Activated CD4-positive, CD25-positive, alpha-beta regulatory T cell treated with anti-CD3 and anti-CD28 coated beads, Interleukin-2, amount 50 U/mL, for 72 hours (primary cell): ENCODE results near the gene DOC2B.
"Not testable (repeated sequence)": the region's sequence is repeated elsewhere in the genome, so short reads cannot be mapped to it uniquely, and the experiment has no call there.

Experiments used
- DNase-seq: peaks from one replicate; pipeline ENCODE4 v3.0.0; 2021

DOC2B gene

GRCh38 chr17:181245-182049 is at the start of gene DOC2B:
Gene DOC2B, minus strand, starts transcription at chr17:181650. Its CDS starts 171 bp downstream, at chr17:181479.
- no peak for DNase-seq

DNA sequence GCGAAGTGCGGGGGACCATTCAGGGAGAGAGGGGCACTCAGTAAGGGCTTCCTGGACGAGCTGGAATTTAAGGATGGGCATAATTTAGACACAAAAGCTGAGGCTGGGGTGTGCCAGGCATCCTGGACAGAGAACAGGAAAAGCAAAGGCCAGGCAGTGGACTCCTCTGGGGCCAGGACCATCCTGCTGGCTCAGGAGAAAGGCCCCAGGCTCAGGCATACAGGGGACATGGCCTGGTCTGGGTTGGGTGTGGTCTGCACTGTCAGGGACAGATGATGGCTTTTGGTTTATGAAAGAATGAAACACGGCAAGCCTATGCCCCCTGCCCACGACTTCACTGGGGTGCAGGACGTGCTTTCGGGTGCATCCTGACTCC is 48.9 kb upstream of the DOC2B start:
- DNase-seq: peak; percentile 17

DNA sequence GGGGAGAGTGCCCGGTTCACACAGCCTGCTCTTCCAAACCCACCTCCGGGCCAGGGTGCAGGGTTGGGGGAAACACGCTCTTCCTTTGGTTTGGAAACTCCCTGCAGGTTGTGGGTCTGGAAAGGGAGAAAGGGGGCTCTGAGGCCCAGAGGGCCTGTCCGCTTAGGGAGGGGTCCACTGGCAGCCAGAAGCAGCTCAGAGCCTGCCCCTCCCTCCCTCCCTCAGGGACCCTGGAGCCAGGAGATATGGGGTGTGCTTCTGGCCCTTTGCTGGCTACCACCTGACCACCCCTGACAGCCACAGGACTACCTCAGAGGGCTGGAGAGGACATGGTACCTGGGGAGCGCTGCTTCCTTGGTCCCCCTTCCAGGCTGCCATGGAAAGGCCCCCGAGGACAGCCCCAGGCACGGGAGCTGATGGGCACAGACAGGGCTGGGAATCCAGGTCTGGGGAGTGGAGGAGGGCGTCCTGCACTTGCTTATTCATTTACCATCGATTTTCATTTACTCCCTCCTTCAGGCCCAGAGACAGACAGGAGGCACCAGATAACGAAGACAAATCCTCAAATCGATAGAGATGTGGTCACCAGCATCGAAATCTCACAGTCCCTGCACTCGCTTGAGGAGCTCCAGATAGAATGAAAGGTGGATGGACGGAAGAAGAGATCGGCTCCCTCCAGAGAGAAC is 48.4 kb upstream of the DOC2B start:
- peak; percentile 3 for DNase-seq

DNA sequence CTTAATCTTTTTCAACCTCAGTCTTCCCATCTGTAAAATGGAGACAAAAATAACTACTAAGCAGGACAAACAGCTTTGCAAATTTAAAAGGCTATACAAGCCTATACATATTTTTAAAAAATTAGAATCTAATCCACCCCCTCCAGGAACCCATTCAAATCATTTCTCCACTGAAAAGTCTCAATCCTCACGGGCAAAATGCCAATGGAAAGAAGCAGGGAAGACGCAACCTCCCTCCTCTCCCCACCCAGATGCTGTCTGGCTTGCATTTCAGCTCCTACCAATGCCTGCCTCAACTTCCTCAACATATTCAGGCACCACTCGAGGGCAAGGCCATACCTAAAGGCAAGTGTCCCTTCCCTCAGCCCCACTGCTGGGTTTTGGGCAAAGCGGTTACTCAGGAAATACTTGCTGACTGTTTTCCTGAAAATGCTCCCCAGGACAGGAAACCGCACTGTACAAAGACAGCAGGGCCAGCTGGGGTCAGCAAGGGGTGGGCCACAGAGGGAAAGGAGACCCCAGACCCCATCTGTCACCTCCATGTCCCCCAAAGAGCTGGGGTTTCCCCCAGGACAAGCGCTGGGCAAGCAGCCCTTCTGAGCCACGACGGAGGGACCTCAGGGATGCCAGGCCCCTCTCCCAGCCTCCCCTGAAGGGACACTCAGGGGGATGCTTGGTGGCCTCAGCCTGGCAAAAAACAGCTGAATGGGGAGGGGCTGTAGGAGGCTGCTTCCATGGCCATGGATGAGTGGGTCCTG is 47.7 kb upstream of the DOC2B start:
- DNase-seq: no peak

DNA sequence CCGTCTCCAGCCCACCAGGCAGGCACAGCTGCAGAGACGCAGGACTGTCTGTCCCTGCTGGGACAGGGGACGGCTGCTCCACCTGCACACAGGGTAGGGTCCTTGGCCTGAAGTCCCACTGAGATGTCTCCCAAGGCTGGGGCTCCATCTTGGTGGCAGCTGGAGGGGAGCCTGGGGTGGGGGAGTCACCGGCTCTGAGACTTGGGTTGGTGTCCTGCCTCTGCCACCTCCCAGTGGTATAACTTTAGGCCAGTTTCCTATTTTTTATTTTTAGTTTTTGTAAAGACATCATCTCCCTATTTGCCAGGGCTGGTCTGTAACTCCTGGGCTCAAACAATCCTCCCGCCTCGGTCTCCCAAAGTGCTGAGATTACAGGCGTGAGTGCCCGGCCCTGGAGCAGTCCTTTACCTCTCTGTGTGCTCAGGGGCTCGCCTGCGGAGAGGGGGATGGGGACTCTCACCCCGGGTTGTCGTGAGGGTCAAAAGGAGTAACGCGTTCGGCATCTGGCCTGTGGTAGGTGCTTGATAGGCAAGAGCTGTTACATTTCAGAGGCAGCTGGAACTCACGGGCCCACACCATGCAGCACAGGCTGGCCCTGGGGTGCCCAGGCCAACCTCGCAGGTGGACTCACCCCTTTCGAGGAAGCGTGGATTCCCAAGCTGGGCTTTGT is 46.6 kb upstream of the DOC2B start:
- DNase-seq: no peak

- DNase-seq: no peak
These were observed 45.9 kb upstream of the DOC2B start for GRCh38 chr17:227078-227945.

DNA sequence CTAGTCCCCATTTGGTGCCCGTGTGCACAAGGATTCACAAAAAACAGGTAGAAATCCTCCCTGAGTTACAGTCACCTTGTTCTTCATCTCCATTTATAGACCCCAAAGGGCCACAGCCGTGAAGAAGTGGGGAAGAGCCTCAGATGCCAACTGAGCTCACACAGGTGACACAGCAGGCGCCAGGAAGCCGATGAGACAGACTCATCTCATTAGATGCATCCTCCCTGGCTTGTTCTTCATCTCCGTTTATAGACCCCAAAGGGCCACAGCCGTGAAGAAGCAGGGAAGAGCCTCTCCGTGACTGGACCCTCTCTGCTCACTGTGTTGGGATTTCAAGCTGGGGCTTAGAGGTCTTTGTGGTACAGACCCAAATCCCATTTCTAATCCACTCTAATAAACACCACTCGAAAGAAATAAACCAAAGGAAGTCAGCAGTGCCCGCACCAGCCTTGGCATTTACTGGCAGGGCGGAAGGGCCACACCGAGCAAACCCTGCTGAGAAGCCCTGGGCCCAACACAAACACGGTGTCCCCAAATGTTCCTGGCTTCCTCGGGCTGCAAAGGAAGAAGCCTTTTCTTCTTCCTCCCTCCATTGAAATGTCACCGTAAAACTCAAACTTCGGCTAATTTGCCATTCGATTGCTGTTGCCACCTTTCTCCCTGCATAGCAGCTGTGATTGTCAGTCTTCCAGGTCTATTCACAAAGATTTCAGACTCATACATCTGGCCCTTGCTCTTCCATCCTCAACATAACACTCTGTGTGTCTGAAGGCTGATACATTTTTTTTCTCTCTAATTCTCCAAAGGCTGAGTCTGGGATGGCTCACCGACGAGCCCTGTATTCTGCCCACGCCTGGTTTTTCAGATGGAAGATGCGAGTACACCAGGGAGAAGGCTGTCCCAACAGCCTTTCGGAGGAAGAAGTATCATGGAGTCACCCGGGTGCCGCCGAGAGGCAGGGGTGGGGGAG is 44.9 kb upstream of the DOC2B start:
- no peak for DNase-seq

- DNase-seq: no peak
These were observed 44.1 kb upstream of the DOC2B start for GRCh38 chr17:225551-225950.

GRCh38 chr17:224576-224975 is 43.1 kb upstream of the DOC2B start:
- DNase-seq: not testable (repeated sequence)

DNA sequence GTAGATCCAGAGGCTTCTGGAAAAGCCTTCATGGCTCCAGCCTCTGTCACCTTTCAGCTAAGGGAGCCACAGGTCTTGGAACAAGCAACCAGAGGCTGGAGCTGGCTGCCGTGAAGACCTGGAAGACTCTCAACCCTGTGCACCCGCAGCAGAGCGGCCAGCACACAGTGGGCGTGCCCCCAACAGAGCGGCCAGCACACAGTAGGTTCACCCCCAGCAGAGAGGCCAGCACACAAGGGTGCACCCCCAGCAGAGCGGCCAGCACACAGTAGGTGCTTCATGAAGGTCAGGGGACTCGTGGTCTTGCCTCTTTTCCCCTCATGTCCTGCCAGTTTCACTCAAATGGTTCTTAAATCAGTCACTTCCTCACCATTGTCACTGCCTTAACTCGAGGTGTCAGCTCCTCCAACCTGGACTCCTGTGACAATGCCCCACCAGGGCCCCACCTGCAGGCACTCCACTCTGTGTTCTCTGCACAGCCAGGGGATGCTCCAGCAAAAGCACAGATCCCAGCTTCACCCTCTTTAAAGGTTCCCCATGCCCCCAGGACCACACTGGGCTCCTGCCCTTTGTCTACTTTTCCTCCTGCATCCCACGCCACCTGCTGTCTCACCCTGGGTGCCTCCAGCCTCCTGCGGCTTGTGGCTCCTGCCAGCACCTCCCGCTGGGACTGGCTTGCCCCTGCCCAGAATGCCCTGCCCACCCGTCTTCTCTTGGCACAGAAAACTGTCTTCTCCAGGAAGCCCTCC is 42.4 kb upstream of the DOC2B start:
- DNase-seq: no peak

DNA sequence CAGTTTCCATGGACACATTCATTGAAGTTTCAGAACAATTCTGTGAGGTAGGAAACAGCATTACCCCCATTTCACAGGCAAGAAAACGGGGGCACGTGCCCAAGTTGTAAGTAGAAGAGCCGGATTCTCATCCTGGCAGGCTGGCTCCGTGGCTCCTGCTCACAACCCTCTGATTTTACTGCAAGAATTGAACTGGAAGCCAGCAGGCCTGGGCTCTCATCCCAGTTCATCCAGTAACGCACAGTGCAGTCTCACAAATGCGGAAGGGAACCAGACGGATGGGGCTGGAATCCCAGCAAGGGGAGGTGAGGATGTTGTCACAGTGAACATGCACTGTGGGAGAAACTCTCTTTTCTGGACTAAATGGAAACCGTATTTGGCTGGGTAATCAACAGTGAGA is 40.7 kb upstream of the DOC2B start:
- no peak for DNase-seq

DNA sequence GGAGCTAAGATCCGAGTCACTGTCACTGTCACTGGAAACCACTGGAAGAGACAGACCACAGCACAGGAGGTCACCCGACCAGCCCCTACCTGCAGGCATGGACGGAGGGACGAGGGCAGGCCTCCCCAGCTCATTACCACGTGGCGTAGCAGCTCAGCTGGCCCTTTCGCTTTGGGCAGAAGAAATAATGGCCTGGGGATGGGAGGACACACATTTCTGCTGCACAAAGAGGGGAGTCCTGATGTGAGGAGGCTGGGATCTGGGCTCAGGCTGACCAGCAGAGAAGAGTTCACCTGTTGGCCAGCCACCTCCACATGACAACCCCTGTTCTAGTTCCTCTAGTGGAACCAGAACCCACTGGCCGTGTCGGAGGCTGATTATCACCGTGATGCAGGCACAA is 38.2 kb upstream of the DOC2B start:
- DNase-seq: no peak

GRCh38 chr17:218432-219110 is 37.1 kb upstream of the DOC2B start:
- DNase-seq: no peak

GRCh38 chr17:216625-217024 is 35.2 kb upstream of the DOC2B start:
- no peak for DNase-seq

- not testable (repeated sequence) for DNase-seq
These were observed 34.4 kb upstream of the DOC2B start for GRCh38 chr17:215563-216478.

GRCh38 chr17:214881-215331 is 33.5 kb upstream of the DOC2B start:
- DNase-seq: no peak

DNA sequence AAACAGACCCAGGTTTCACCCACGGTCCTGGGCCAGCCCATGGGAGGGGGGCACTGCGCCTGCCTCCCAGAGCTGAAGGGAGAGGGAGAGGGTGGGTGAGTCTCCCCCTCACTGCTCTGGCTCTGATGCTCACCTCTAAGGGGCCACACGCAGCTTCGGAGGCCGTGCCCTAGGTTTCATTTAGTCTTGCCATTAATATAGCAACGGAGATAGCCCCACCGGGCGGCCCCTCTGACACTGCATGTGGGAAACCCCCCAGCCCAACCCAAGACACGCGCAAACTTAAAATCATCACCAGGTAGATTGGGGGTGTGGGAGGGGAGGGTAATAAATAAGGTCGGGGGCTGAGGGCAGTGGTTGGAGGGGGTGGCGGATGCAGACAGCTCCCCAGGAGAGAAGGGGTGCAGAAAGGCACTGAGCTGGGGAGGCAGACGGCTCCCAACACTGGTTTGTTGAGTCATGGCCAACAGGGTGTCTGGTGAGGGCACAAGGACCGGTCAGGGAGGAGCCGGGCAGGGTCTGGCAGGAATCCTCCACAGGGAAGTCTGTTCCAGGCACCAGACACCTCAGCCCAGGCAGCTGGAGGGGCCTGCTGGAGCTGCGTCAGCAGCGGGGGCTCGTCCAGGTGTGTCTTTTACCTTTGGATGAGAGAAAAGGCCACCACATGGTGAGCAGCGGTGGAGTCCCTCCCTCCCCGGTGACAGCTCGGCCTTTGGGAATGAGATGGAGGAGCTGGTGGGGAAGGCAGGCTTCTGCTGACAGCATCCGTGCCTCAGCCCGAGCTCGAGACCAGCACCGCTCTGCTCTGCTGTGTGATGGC is 32.0 kb upstream of the DOC2B start:
- no peak for DNase-seq
